ENCODE data around the gene ALDH16A1. TPM values are rescaled to one million over a fixed set of nuclear protein-coding genes. Genes with fewer than 3 reads are reported as not detected.

The ALDH16A1 gene
- total and polyA plus RNA-seq, 11 donors, result 3.4 to 18.6 (median 8.5) TPM

DNA sequence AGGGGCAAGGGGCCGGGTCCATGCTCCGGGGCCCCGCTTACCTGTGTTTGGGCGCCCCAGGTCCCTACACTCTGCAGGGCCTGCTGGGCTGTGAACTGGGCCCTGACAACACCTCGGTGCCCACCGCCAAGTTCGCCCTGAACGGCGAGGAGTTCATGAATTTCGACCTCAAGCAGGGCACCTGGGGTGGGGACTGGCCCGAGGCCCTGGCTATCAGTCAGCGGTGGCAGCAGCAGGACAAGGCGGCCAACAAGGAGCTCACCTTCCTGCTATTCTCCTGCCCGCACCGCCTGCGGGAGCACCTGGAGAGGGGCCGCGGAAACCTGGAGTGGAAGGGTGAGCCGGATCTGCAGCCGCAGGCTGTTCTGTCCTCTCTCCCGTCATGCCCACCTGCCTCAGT is 61.1 kb downstream of the ALDH16A1 start:
- no peaks in the 10 kb centered on the region for H3K27me3 ChIP-seq
- DNase-seq (peak in 1 of 5 donors; percentile 11), ATAC-seq (no peak)
- 87 to 92% (median 88%) methylated on average over 18 to 21 of the region's 21 CpGs for WGBS, 4 donors
- H3K4me1 ChIP-seq, result peaks cover 0 to 54% (median 19%) of the 10 kb centered on the region in 12 donors
- H3K4me3 ChIP-seq, result peak overlapping the region in 9 of 12 donors; percentile 68 to 92 (median 79)
- peak overlapping the region in 7 of 12 donors; percentile 75 to 92 (median 90) for H3K27ac ChIP-seq
- peaks cover 0 to 26% (median 0%) of the 10 kb centered on the region in 9 donors for H3K36me3 ChIP-seq
- intact Hi-C loops (cut with DNase I), result no loop called here
- no peaks in the 10 kb centered on the region for H3K9me3 ChIP-seq
- TF ChIP-seq, protein P1, sequence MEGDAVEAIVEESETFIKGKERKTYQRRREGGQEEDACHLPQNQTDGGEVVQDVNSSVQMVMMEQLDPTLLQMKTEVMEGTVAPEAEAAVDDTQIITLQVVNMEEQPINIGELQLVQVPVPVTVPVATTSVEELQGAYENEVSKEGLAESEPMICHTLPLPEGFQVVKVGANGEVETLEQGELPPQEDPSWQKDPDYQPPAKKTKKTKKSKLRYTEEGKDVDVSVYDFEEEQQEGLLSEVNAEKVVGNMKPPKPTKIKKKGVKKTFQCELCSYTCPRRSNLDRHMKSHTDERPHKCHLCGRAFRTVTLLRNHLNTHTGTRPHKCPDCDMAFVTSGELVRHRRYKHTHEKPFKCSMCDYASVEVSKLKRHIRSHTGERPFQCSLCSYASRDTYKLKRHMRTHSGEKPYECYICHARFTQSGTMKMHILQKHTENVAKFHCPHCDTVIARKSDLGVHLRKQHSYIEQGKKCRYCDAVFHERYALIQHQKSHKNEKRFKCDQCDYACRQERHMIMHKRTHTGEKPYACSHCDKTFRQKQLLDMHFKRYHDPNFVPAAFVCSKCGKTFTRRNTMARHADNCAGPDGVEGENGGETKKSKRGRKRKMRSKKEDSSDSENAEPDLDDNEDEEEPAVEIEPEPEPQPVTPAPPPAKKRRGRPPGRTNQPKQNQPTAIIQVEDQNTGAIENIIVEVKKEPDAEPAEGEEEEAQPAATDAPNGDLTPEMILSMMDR (IDR thresholded peaks at IDR 0.05), result no peak
- TF ChIP-seq POLR2A (IDR thresholded peaks at IDR 0.05), result no peak

DNA sequence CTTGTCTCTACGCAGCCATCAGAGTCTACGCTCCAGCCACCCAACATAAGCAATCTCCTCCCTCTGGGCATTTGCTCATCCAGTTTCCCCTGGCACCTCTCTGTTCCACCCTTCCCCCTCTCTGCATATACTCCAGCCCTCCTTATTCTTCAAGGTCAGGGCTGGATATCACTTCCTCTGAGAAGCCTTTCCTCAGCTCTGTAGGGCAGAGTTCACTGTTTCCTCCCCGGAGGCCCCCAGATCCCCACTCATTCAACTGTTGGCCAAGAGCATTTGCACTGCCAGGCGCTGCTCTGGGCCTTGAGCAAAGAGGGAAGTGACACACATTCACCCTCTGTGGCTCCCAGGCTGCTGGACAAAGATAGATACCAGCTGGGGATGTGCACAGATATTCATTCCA is 62.7 kb downstream of the ALDH16A1 start:
- TF ChIP-seq POLR2A (IDR thresholded peaks at IDR 0.05), result no peak
- TF ChIP-seq, protein P1 (IDR thresholded peaks at IDR 0.05), result no peak
- Histone ChIP-seq H3K9me3 (no peaks in the 10 kb centered on the region), H3K27me3 (no peaks in the 10 kb centered on the region), H3K4me3 (peak overlapping the region in 1 of 12 donors; percentile 83), H3K27ac (peak overlapping the region in 6 of 12 donors; percentile 11 to 92 (median 34)), H3K36me3 (peaks cover 0 to 38% (median 4%) of the 10 kb centered on the region in 9 donors), H3K4me1 (peaks cover 0 to 54% (median 19%) of the 10 kb centered on the region in 12 donors)
- DNase-seq (peak in 4 of 5 donors; percentile 46 to 77 (median 66)), ATAC-seq (peak in 3 of 4 donors; percentile 22 to 65 (median 49))
- intact Hi-C loops (cut with DNase I), result no loop called here
- WGBS, 4 donors, result 48 to 60% (median 55%) methylated on average over 4 of the region's 4 CpGs

DNA sequence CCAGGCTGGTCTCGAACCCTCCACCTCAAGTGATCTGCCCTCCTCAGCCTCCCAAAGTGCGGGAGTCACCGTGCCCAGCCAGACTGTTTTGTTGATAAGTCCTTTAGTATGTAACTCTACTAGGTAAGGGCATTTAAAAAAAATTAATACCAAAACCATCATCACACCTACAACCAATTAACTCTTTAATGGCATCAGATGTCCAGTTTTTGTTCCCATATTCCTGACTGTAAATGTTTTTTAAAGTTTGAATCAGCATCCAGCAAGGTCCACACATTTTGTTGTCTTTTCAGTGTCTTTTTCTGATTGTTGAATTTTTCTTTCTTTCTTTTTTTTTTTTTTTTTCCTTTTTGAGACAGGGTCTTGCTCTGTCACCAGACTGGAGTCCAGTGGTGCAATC is 65.0 kb downstream of the ALDH16A1 start:
- H3K27ac ChIP-seq, result peak overlapping the region in 1 of 12 donors; percentile 92
- H3K27me3 ChIP-seq, result no peaks in the 10 kb centered on the region
- TF ChIP-seq POLR2A (IDR thresholded peaks at IDR 0.05), result no peak
- TF ChIP-seq, protein P1 (IDR thresholded peaks at IDR 0.05), result no peak
- peaks cover 0 to 52% (median 10%) of the 10 kb centered on the region in 9 donors for H3K36me3 ChIP-seq
- H3K4me3 ChIP-seq, result no peak overlapping the region
- peaks cover 0 to 50% (median 7%) of the 10 kb centered on the region in 12 donors for H3K4me1 ChIP-seq
- DNase-seq (no peak), ATAC-seq (no peak)
- no peaks in the 10 kb centered on the region for H3K9me3 ChIP-seq
- 95 to 99% (median 98%) methylated on average over 3 of the region's 3 CpGs for WGBS, 4 donors
- intact Hi-C loops (cut with DNase I), result no loop called here

MicroRNAs within 50 kb of the gene (microRNA counts, 767-probe panel; counts per million panel counts)
- microRNA hsa-miR-150-5p, result 5,610 to 5,669 counts per million in 2 donors

Small RNA genes within 50 kb of the gene (microRNA-seq; reads per million reads assigned to microRNA genes)
- 376 to 2,662 (median 713) reads per million in 4 donors for gene MIR150

Other genes with a start within 250 kb of the ALDH16A1 start
- gene SLC6A16, start 128.0 kb upstream of the ALDH16A1 start, total RNA-seq, result 1 to 10 TPM in 1 of 9 donors, under 1 TPM in 8; 0.27 to 1.3 (median 0.40) TPM
- under 1 TPM; 0.33 to 0.53 TPM for gene SLC6A16, start 128.0 kb upstream of the ALDH16A1 start, polyA plus RNA-seq
- gene CD37, start 117.8 kb upstream of the ALDH16A1 start, total RNA-seq, result 10 to 100 TPM in 2 of 9 donors, 1 to 10 TPM in 7; 1.4 to 45.2 (median 4.2) TPM
- gene CD37, start 117.8 kb upstream of the ALDH16A1 start, polyA plus RNA-seq, result 1 to 10 TPM; 3.3 to 3.9 TPM
- 10 to 100 TPM; 31.1 to 77.2 (median 54.3) TPM for gene TEAD2, start 90.8 kb upstream of the ALDH16A1 start, total RNA-seq
- gene TEAD2, start 90.8 kb upstream of the ALDH16A1 start, polyA plus RNA-seq, result 10 to 100 TPM; 44.9 to 52.2 TPM
- gene DKKL1, start 89.3 kb upstream of the ALDH16A1 start, total RNA-seq, result under 1 TPM in 1 of 9 donors, not detected in 8; 0.51 TPM
- gene DKKL1, start 89.3 kb upstream of the ALDH16A1 start, polyA plus RNA-seq, result under 1 TPM in 1 of 2 donors, not detected in 1; 0.24 TPM
- not detected for gene KASH5, start 65.0 kb upstream of the ALDH16A1 start, total RNA-seq
- gene KASH5, start 65.0 kb upstream of the ALDH16A1 start, polyA plus RNA-seq, result not detected
- not detected for gene PTH2, start 29.8 kb upstream of the ALDH16A1 start, total RNA-seq
- gene PTH2, start 29.8 kb upstream of the ALDH16A1 start, polyA plus RNA-seq, result not detected
- not detected for gene GFY, start 27.8 kb upstream of the ALDH16A1 start, total RNA-seq
- gene GFY, start 27.8 kb upstream of the ALDH16A1 start, polyA plus RNA-seq, result under 1 TPM in 1 of 2 donors, not detected in 1; 0.12 TPM
- gene SLC17A7, start 11.7 kb upstream of the ALDH16A1 start, total RNA-seq, result 1 to 10 TPM in 4 of 9 donors, under 1 TPM in 5; 0.46 to 1.6 (median 0.89) TPM
- 1 to 10 TPM in 1 of 2 donors, under 1 TPM in 1; 0.64 to 1.1 TPM for gene SLC17A7, start 11.7 kb upstream of the ALDH16A1 start, polyA plus RNA-seq
- 10 to 100 TPM; 16.3 to 49.9 (median 31.1) TPM for gene PIH1D1, start 1.4 kb upstream of the ALDH16A1 start, total RNA-seq
- 10 to 100 TPM; 22.6 to 57.6 TPM for gene PIH1D1, start 1.4 kb upstream of the ALDH16A1 start, polyA plus RNA-seq
- 10 to 100 TPM in 1 of 9 donors, 1 to 10 TPM in 8; 1.7 to 13.4 (median 2.4) TPM for gene FLT3LG, start 21.0 kb downstream of the ALDH16A1 start, total RNA-seq
- gene FLT3LG, start 21.0 kb downstream of the ALDH16A1 start, polyA plus RNA-seq, result 1 to 10 TPM; 2.9 to 5.5 TPM
- 1,000 to 10,000 TPM in 8 of 9 donors, 100 to 1,000 TPM in 1; 876 to 1,739 (median 1,261) TPM for gene RPL13A, start 34.4 kb downstream of the ALDH16A1 start, total RNA-seq
- 1,000 to 10,000 TPM; 1,194 to 2,850 TPM for gene RPL13A, start 34.4 kb downstream of the ALDH16A1 start, polyA plus RNA-seq
- gene RPS11, start 43.2 kb downstream of the ALDH16A1 start, total RNA-seq, result 1,000 to 10,000 TPM in 5 of 9 donors, 100 to 1,000 TPM in 4; 778 to 1,895 (median 1,011) TPM
- 1,000 to 10,000 TPM; 2,258 to 2,723 TPM for gene RPS11, start 43.2 kb downstream of the ALDH16A1 start, polyA plus RNA-seq
- 100 to 1,000 TPM in 2 of 9 donors, 10 to 100 TPM in 7; 57.3 to 317 (median 69.2) TPM for gene FCGRT, start 59.4 kb downstream of the ALDH16A1 start, total RNA-seq
- 10 to 100 TPM; 46.7 to 54.6 TPM for gene FCGRT, start 59.4 kb downstream of the ALDH16A1 start, polyA plus RNA-seq
- gene RCN3, start 74.8 kb downstream of the ALDH16A1 start, total RNA-seq, result 10 to 100 TPM in 4 of 9 donors, 1 to 10 TPM in 5; 3.8 to 50.8 (median 9.6) TPM
- 10 to 100 TPM; 16.3 to 16.8 TPM for gene RCN3, start 74.8 kb downstream of the ALDH16A1 start, polyA plus RNA-seq
- gene NOSIP, start 127.3 kb downstream of the ALDH16A1 start, total RNA-seq, result 10 to 100 TPM; 37.3 to 67.2 (median 46.3) TPM
- gene NOSIP, start 127.3 kb downstream of the ALDH16A1 start, polyA plus RNA-seq, result 10 to 100 TPM; 65.5 to 91.3 TPM
- 1 to 10 TPM in 4 of 9 donors, under 1 TPM in 4, not detected in 1; 0.27 to 1.5 (median 0.88) TPM for gene PRRG2, start 128.1 kb downstream of the ALDH16A1 start, total RNA-seq
- gene PRRG2, start 128.1 kb downstream of the ALDH16A1 start, polyA plus RNA-seq, result 1 to 10 TPM in 1 of 2 donors, under 1 TPM in 1; 0.53 to 3.2 TPM
- 10 to 100 TPM; 10.9 to 20.0 (median 15.5) TPM for gene PRR12, start 138.0 kb downstream of the ALDH16A1 start, total RNA-seq
- gene PRR12, start 138.0 kb downstream of the ALDH16A1 start, polyA plus RNA-seq, result 10 to 100 TPM in 1 of 2 donors, 1 to 10 TPM in 1; 8.0 to 13.6 TPM
- gene RRAS, start 186.9 kb downstream of the ALDH16A1 start, total RNA-seq, result 100 to 1,000 TPM in 7 of 9 donors, 10 to 100 TPM in 2; 64.4 to 149 (median 110) TPM
- 100 to 1,000 TPM; 133 to 177 TPM for gene RRAS, start 186.9 kb downstream of the ALDH16A1 start, polyA plus RNA-seq
- gene SCAF1, start 189.0 kb downstream of the ALDH16A1 start, total RNA-seq, result 10 to 100 TPM; 24.5 to 52.8 (median 46.3) TPM
- gene SCAF1, start 189.0 kb downstream of the ALDH16A1 start, polyA plus RNA-seq, result 10 to 100 TPM; 26.9 to 28.2 TPM
- gene IRF3, start 212.6 kb downstream of the ALDH16A1 start, total RNA-seq, result 10 to 100 TPM; 23.1 to 55.7 (median 30.5) TPM
- 10 to 100 TPM; 35.1 to 68.0 TPM for gene IRF3, start 212.6 kb downstream of the ALDH16A1 start, polyA plus RNA-seq
- 10 to 100 TPM in 5 of 9 donors, 1 to 10 TPM in 4; 5.9 to 15.9 (median 10.0) TPM for gene BCL2L12, start 212.7 kb downstream of the ALDH16A1 start, total RNA-seq
- gene BCL2L12, start 212.7 kb downstream of the ALDH16A1 start, polyA plus RNA-seq, result 10 to 100 TPM; 14.2 to 18.6 TPM
- gene PRMT1, start 224.0 kb downstream of the ALDH16A1 start, total RNA-seq, result 100 to 1,000 TPM; 106 to 170 (median 124) TPM
- gene PRMT1, start 224.0 kb downstream of the ALDH16A1 start, polyA plus RNA-seq, result 100 to 1,000 TPM; 113 to 283 TPM
- 1 to 10 TPM in 1 of 9 donors, under 1 TPM in 7, not detected in 1; 0.14 to 1.6 (median 0.48) TPM for gene ADM5, start 236.4 kb downstream of the ALDH16A1 start, total RNA-seq
- gene ADM5, start 236.4 kb downstream of the ALDH16A1 start, polyA plus RNA-seq, result under 1 TPM; 0.58 to 0.76 TPM
- gene CPT1C, start 237.9 kb downstream of the ALDH16A1 start, total RNA-seq, result 1 to 10 TPM in 8 of 9 donors, under 1 TPM in 1; 1.00 to 6.0 (median 2.2) TPM
- gene CPT1C, start 237.9 kb downstream of the ALDH16A1 start, polyA plus RNA-seq, result 1 to 10 TPM; 3.0 to 3.1 TPM

All from heart left ventricle (tissue), 16 donors.